ENCODE measurements around the gene SRRM5.
"Not testable (repeated sequence)": the region's sequence is repeated elsewhere in the genome, so short reads cannot be mapped to it uniquely, and the experiment has no call there.

DNA sequence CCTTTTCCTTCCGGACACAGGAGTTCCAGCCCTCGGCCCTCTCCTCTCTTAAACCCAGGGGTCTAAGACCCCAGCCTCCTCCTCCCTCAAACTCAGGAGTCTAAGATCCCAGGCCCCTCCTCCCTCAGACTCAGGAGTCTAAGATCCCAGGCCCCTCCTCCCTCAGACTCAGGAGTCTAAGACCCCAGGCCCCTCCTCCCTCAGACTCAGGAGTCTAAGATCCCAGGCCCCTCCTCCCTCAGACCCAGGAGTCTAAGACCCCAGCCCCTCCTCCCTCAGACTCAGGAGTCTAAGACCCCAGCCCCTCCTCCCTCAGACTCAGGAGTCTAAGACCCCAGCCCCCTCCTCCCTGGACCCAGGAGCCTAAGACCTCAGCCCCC lies 23.7 kb downstream of the SRRM5 start:
- TF ChIP-seq, protein P1, sequence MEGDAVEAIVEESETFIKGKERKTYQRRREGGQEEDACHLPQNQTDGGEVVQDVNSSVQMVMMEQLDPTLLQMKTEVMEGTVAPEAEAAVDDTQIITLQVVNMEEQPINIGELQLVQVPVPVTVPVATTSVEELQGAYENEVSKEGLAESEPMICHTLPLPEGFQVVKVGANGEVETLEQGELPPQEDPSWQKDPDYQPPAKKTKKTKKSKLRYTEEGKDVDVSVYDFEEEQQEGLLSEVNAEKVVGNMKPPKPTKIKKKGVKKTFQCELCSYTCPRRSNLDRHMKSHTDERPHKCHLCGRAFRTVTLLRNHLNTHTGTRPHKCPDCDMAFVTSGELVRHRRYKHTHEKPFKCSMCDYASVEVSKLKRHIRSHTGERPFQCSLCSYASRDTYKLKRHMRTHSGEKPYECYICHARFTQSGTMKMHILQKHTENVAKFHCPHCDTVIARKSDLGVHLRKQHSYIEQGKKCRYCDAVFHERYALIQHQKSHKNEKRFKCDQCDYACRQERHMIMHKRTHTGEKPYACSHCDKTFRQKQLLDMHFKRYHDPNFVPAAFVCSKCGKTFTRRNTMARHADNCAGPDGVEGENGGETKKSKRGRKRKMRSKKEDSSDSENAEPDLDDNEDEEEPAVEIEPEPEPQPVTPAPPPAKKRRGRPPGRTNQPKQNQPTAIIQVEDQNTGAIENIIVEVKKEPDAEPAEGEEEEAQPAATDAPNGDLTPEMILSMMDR (IDR thresholded peaks at IDR 0.05; ENCODE audit: low read depth, low read length, poor library complexity, severe bottlenecking): not testable (repeated sequence)
- not testable (repeated sequence) for TF ChIP-seq EZH2phosphoT487 (IDR thresholded peaks at IDR 0.05; ENCODE audit: borderline replicate concordance, low read length)

Measured in DOHH2 (cell line).